ENCODE data around the gene ZNF219.

ZNF219 gene

GRCh38 chr14:21098076-21098891 is at the start of gene ZNF219:
Gene ZNF219, minus strand, starts transcription at chr14:21098655. Its CDS starts 5,064 bp downstream, at chr14:21093591.
- no peak for FAIRE-seq

GRCh38 chr14:21145437-21145836 is 47.0 kb upstream of the ZNF219 start:
- no peak for FAIRE-seq

GRCh38 chr14:21142357-21142756 is 43.9 kb upstream of the ZNF219 start:
- FAIRE-seq, result no peak

- no peak for FAIRE-seq
These were observed 37.6 kb upstream of the ZNF219 start for GRCh38 chr14:21136024-21136423.

- no peak for FAIRE-seq
These were observed 35.4 kb upstream of the ZNF219 start for GRCh38 chr14:21133901-21134300.

GRCh38 chr14:21123429-21123828 is 25.0 kb upstream of the ZNF219 start:
- FAIRE-seq, result no peak

- FAIRE-seq, result no peak
These were observed 22.7 kb upstream of the ZNF219 start for GRCh38 chr14:21121122-21121521.

- FAIRE-seq, result no peak
These were observed 22.2 kb upstream of the ZNF219 start for GRCh38 chr14:21120686-21121085.

- no peak for FAIRE-seq
These were observed 20.5 kb upstream of the ZNF219 start for GRCh38 chr14:21118933-21119332.

- no peak for FAIRE-seq
These were observed 14.9 kb upstream of the ZNF219 start for GRCh38 chr14:21113369-21113768.

- FAIRE-seq, result no peak
These were observed 13.8 kb upstream of the ZNF219 start for GRCh38 chr14:21112255-21112654.

- no peak for FAIRE-seq
These were observed 11.1 kb upstream of the ZNF219 start for GRCh38 chr14:21109377-21110138.

GRCh38 chr14:21108791-21109190 is 10.3 kb upstream of the ZNF219 start:
- FAIRE-seq, result no peak

GRCh38 chr14:21107283-21107800 is 8.9 kb upstream of the ZNF219 start:
- FAIRE-seq, result no peak

- FAIRE-seq, result no peak
These were observed 8.2 kb upstream of the ZNF219 start for GRCh38 chr14:21106498-21107282.

- FAIRE-seq, result no peak
These were observed 7.7 kb upstream of the ZNF219 start for GRCh38 chr14:21106176-21106497.

GRCh38 chr14:21105095-21105494 is 6.6 kb upstream of the ZNF219 start:
- no peak for FAIRE-seq

- no peak for FAIRE-seq
These were observed 6.1 kb upstream of the ZNF219 start for GRCh38 chr14:21104448-21105060.

- no peak for FAIRE-seq
These were observed 5.4 kb upstream of the ZNF219 start for GRCh38 chr14:21103710-21104447.

GRCh38 chr14:21103411-21103709 is 4.9 kb upstream of the ZNF219 start:
- FAIRE-seq, result no peak

- no peak for FAIRE-seq
These were observed 4.3 kb upstream of the ZNF219 start for GRCh38 chr14:21102521-21103410.

All from endometrium (tissue), 2 donors.